Suppressor macrophage treated with lipopolysaccharide for 4 hours (primary cell): ENCODE results near the gene OR6C70.
A peak's percentile ranks its signal among the peaks of the same experiment; 100 is the strongest.
"Not testable (repeated sequence)": the region's sequence is repeated elsewhere in the genome, so short reads cannot be mapped to it uniquely, and the experiment has no call there.

Experiments
- DNase-seq: peaks from one replicate; pipeline ENCODE4 v3.0.0-alpha.2; 2020

Gene OR6C70

DNA sequence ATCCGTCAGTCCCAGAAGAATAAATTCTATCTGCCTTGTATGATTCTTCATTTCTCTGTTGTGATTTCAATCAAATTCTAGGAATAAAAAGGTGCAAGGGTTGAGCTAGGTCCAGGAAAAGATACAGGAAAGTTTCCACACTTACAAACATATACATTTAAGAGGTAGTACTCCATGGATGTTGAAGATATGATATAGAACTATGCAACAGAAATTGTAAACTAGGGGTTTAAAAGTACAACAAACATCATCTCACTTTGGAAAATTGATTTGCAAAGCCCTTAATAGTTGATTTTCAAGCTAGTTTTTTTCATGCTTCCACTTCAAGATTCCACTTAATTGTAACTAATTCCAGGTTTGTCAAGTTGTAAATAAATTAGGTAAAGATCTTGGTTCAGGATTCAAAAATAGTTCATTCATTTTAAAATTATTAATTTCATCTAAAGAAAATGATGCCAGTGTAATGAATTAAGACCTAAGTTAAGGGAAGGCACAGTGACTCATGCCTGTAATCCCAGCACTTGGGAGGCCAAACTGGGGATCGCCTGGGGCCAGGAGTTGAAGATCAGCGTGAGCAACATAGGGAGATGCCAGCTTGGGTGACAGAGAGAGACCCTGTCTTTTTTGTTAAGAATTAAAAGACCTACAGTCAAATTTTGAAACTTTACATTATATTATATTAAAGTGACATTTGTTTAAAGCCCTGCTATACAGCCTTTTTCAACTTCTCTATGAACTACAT, at the start of gene OR6C70:
OR6C70 (minus strand) TSS at position 51 of the 742 bp plus-strand sequence; CDS start at position 51, 0 bp downstream.
- no peak for DNase-seq

DNA sequence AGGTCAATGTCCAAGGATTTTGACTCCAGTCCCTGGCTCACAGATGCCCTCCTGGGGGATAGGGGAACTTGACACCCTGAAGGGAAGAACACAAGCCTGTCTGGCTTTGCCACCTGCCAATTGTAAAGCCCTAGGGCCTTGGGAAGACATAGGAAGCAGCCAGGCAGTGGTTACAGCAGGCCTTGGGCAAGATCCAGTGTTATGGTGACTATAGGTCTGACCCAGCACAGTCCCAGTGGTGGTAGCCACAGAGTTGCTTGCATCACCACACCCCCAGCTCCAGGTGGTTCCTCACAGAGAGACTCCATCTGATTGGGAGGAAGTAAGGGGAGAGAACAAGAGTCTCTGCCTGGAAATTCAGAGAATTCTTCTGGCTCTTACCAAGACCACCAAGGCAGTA, 46.5 kb upstream of the OR6C70 start:
- DNase-seq, result no peak

DNA sequence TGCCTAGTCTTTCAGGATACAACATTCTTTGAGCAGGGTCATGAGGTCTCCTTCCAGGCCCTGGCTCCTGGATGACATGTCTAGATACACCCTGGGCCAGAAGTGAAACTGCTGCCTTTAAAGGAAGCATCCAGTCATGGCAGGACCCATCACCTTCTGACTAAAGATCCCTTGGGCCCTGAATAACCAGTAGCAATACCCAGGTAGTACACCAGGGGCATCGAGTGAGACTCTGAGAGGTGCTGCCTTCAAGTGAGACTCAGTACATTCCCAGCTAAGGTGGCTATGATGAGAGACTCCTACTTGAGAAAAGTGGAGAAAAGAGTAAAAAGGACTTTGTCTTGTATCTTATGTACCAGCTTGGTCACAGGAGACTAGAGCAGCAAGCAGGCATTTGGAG, 45.8 kb upstream of the OR6C70 start:
- DNase-seq, result no peak

DNA sequence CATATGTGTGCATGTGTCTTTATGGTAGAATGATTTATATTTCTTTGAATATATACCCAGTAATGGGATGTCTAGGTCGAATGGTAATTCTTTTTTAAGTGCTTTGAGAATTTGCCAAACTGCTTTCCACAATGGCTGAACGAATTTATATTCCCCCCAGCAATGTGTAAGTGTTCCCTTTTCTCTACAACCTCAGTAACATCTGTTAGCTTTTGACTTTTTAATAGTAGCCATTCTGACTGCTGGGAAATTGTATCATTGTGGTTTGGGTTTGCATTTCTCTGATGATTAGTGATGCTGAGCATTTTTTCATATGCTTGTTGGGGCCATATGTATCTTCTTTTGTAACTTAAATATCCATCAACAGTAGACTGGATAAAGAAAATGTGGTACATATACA, 31.7 kb upstream of the OR6C70 start:
- no peak for DNase-seq

DNA sequence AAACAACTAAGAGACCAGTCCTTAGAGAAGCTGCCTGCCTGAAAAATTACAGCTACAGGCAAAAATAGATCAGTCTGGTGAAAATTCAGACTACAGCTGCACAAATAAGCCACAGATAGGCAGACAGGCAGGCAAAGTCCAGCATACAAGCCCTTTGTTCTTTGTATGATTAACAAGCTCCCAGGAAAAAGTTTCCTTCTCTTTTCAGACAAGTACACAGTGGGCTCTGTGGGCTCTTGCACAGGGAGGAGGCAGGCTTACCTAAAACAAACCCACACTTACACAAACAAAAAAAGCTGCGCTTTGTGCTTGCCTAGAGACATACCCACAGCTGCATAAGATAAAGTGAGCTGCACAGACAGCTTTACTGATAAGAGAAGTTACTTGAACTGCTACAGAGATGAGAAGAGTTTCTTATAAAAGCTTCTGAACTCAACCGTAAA, 29.9 kb upstream of the OR6C70 start:
- DNase-seq, result no peak

DNA sequence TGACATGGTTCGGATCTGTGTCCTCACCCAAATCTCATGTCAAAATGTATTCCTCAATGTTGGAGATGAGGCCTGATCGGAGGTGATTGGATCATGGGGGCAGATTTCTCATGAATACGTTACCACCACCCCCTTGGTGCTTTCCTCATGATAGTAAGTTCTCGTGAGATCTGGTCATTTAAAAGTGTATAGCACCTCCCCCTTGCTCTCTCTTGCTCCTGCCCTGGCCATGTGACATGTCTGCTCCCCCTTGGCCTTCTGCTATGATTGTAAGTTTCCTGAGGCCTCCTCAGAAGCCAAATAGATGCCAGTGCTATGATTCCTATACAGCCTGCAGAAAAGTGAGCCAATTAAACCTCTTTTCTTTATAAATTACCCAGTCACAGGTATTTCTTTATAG, 29.3 kb upstream of the OR6C70 start:
- no peak for DNase-seq

DNA sequence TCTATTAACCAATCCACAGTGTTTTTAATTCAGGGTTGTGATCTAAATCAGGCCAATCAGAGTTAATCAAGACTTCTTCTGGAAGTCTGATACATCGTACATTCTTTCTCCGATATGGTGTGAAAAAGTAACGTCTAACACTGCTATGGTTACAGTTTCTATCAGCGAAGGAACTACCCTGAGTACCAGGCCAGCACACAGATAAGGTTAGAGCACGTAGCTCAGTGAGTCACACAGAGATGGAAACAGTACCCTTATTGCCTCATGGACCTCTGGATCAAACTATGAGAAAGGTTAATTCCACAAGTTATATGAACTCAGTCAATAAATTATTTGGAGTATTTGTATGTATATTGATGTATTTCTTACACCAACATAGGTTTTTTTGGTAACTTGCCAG, 25.6 kb upstream of the OR6C70 start:
- DNase-seq, result no peak

DNA sequence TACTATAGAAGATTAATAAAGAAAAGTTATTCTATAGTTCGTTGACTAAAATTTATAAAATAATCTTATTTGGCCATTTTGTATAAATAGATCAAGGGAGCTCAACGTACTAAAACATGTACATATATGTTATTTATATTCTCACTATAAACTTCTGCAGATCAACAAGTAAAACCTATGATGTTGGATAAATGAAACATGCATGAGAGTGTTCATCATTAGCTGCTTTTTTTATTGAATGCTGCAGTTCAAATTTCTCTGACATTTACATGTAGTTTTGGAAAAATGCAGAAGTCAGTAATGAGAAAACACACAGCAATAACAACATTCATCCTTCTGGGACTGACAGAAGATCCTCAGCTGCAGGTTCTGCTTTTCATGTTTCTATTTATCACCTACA, 22.1 kb upstream of the OR6C70 start, which contains the start of gene OR6C68:
OR6C68 (plus strand) TSS at position 301 of the 400 bp plus-strand sequence; CDS start at position 301, 0 bp downstream.
- DNase-seq, result no peak

DNA sequence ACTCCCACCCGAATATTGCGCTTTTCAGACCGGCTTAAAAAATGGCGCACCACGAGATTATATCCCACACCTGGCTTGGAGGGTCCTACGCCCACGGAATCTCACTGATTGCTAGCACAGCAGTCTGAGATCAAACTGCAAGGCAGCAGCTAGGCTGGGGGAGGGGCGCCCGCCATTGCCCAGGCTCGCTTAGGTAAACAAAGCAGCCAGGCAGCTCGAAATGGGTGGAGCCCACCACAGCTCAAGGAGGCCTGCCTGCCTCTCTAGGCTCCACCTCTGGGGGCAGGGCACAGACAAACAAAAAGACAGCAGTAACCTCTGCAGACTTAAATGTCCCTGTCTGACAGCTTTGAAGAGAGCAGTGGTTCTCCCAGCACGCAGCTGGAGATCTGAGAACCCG, 14.3 kb upstream of the OR6C70 start:
- not testable (repeated sequence) for DNase-seq

DNA sequence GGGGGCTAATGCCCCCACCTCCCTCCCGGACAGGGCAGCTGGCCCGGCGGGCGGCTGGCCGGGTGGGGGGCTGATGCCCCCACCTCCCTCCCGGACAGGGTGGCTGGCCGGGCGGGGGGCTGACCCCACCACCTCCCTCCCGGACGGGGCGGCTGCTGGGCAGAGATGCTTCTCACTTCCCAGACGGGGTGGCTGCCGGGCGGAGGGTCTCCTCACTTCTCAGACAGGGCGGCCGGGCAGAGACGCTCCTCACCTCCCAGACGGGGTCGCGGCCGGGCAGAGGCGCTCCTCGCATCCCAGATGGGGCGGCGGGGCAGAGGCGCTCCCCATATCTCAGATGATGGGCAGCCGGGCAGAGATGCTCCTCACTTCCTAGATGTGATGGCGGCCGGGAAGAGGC, 9.2 kb upstream of the OR6C70 start:
- DNase-seq, result not testable (repeated sequence)

DNA sequence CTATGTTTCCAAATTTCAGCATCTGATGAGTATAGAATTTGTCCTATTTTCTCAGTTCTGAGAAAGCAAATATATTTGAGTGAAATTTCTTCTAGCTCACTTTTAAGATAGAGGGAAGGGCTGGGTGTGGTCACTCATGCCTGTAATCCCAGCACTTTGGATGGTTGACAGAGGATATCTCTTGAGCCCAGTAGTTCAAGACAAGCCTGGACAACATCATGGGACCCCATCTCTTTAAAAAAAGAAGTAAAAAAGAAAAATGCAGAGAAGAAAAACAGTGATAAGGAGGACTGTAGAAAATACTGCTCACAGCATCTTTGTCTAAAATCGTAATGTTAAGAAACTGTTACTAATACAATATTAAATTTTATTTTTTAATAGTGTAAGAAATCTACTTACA, 2.3 kb upstream of the OR6C70 start:
- DNase-seq, result no peak

DNA sequence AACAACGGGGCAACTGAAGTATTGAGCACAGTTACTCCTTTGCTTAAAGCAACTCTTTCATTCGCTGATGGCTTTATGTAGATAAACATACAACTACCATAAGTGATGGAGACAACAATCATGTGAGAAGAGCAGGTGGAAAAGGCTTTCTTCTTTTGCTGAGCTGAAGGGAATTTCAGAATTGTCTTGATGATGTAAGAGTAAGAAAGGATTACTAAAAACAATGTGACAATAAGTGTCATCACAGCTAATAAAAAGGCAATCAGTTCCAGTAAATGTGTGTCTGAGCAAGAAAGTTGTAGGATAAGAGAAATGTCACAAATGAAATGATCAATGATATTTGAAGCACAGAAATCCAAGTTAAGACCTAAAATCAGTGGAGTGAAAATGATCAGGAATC, 647 bp downstream of the OR6C70 start:
- DNase-seq, result peak; percentile 55

DNA sequence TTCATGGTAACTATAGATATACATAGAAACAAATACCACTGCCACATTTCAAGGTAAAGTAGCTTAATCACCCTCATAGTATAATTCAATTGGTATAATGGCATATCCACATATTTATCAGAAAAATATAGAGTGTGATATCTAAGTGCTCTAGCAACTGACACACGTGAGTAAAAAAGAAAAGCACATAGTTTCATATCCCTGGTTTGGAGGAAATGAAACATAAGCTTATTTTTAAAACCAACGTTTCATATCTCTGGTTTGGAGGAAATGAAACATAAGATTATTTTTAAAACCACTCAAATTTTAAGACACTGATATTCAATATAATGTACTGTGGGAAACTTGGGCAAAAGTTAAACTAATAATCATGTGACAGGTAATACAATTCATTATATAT, 2.1 kb downstream of the OR6C70 start:
- DNase-seq, result peak; percentile 55

DNA sequence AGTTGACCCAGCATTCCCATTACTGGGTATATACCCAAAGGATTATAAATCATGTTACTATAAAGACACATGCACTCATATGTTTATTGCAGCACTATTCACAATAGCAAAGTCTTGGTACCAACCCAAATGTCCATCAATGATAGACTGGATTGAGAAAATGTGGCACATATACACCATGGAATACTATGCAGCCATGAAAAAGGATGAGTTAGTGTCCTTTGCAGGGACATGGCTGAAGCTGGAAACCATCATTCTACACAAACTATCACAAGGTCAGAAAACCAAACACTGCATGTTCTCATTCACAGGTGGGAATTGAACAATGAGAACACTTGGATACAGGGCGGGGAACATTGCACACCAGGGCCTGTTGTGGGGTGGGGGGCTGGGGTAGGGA, 5.0 kb downstream of the OR6C70 start:
- not testable (repeated sequence) for DNase-seq

DNA sequence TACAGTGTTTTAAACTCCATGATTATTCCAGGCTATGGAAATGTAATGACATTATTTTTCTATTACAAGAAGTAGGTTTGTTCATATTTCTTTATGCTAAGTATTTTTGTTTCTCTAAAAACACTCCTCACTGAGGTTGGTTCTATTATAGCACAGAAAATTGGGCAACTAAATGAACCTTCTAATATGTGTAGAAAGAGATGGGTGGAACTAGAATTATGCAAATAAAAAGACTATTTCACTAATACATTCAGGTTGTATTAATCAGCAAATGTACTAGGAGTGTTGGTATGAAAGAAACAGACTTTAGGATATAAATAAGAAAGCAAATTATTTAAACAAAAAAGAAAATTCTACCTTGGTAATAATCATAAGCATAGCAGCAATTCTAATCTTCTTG, 21.1 kb downstream of the OR6C70 start:
- no peak for DNase-seq

DNA sequence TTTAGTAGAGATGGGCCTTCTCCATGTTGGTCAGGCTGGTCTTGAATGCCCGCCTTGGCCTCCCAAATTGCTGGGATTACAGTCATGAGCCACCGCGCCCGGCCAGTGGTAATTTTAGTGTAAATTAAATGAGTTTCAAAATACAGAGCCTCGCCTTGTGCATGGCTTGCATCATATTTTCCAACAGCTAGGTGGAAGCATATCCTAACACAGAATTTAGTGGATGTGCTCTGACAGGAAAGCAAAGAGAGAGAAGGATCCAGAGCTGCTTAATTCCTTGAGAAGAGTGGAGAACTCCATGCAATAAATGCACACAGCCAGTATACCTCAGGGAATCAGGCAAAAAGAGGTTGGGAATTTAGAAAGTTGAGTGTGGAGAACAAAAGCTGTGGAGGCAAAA, 23.6 kb downstream of the OR6C70 start:
- DNase-seq, result no peak

DNA sequence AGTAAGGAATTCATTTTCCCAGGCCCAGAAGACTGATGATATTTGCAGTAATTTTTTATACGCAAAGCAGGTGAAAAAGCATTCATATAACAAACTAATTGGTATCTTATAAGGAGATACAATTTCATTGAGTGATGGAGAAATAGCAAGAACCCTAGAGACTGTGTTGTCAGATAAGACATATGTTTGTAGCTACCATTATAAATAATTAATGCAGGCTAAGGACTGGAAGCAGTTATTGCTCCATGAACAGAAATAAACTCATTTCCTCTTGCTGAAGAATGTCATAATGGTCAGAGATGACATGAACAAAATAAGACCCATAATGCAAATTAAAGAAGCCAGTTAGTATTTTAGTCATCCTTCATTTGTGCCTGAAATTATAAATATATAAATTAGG, 24.6 kb downstream of the OR6C70 start:
- DNase-seq, result no peak

DNA sequence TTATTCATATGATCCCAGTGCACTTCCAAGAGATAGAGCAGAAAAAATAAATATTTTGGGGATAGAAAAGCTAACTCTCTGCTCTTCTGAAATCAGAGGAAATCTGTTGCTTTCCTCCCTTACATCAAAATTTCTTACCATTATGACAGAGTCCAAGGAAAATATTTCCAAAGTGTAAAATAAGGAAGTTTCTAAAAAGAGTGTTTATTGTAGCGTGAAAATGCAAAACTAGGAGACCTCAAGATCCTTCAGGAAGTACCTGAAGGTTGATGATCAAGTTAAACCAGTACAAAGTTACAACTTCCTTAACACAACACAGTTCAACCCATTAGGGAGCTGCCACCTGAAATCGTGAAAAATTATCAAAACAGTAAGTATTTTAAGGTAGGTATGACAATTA, 26.2 kb downstream of the OR6C70 start, which contains the start of gene OR6C2:
OR6C2 (plus strand) TSS at position 301 of the 400 bp plus-strand sequence. CDS start 8,138 bp downstream, outside the sequence.
- no peak for DNase-seq

DNA sequence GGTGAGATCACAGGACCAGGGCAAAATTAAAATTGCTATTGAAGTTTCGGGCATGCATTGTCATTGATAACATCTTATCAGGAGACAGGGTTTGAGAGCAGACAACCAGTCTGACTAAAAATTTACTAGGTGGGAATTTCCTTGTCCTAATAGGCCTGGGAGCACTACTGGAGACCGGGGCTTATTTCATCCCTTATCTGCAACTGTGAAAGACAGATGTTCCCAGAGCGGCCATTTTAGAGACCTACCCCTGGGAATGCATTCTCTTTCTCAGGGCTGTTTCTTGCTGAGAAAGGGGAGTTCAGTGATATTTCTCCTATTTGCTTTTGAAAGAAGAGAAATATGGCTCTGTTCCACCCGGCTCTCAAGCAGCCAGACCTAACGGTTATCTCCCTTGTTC, 28.7 kb downstream of the OR6C70 start:
- not testable (repeated sequence) for DNase-seq

DNA sequence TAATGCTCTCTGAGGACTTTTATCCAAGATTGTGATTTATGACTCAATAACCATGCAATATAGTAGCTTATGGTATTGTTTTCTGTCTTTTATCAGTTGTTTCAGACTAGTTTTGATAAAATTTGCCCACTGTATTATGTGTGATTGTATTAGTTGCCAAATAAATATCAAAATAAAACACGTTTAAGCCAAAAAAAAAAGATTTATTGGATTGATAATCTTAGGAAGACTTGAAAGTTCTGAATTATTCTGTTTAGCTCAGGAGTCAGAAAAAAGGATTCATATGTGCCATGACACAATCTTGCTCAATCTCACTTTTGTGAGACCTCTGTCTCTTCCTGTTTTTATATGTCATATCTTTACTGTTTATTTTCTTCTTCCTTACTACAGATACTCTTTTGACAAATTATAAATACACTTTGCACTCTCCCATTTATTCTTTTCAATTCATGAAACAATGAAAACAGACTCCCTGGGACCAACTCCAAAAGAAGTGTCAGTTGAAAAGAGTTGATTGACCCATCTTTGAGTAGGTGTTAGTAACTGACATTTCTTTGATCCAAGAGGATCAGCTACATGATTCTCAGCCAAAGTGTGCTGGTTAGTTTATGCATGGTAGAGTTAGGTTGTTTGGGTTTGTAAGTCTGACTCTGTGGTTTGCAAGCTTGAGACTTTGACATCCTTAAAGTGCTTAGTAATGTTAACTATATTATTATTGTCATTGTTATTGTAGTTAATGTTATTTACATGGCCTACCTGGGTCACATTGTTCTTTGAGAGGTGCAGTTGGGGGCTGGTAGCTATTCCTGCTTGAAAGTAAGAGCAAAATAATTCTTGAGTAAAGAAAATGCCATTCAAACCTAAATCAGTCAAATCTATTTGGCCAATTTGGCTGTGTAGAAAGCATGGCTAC, 41.4 kb downstream of the OR6C70 start:
- peak; percentile 26 for DNase-seq

DNA sequence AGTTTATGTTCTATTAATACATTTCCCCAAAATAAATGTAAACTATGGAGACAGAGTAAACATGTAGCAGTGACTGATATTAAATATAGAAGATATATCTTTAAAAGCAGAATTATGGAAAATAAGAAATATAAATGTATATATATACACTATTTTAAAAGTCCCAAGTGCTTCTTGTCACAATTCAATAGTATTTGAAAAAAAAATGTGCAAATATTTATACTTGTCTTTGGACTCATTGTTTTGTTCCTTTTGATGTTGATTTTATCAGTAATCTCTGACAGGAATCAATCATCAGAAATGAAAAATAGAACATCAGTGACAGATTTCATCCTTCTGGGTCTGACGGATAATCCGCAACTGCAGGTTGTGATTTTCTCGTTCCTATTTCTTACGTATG, 44.0 kb downstream of the OR6C70 start, which contains the start of gene OR6C76:
OR6C76 (plus strand) TSS at position 301 of the 400 bp plus-strand sequence; CDS start at position 301, 0 bp downstream.
- no peak for DNase-seq

DNA sequence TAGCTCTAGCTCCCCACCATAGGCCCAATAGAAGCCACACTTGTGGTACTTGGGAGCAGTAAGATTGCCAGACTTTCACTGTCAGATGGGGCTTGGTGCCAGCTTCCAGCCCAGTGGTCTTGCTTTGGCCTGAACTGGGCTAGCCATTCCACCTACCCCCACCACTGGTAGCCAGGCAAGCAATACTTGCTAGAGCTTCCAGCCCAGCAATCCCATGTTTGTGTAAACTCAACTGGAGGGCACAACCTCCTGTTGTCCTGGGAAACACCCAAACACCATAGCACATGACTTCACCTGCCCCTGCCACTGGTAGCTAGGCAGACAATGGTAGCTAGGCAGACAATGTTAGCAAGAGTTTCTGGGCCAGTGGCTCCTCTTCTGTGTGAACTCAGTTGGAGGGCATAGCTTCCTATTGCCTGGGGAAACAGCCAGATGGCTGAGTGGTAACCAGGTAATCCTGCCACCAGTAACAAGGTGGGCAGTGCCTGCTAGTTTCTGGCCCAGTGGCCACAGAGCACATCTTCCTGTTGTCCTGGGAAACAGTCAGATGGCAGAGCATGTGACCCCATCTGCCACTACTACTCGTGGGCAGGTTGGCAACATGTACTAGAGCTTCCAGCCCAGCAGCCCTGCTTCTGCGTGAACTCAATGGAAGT, 49.5 kb downstream of the OR6C70 start:
- no peak for DNase-seq
